Keratinocyte (primary cell): ENCODE data around the gene KDM4B. TPM values are rescaled to one million over a fixed set of nuclear protein-coding genes. Genes with fewer than 3 reads are reported as not detected.

Source experiments
- DNase-seq: peaks from one replicate; pipeline ENCODE4 v3.0.0-alpha.2; 2011; ENCODE audit warnings: low read depth, missing footprints, low spot score
- FAIRE-seq: peaks from 2 replicates; lab custom pipeline; 2011; peaks lifted over from hg19 to GRCh38; lab: Jason Lieb, UNC
- H2AFZ ChIP-seq: 2 replicates; pipeline ENCODE4 v1.6.0; 2012; ENCODE audit warnings: low read length, control low read depth, inconsistent platforms; ENCODE audit not compliant: control insufficient read depth
- H3K27ac ChIP-seq: 2 replicates; pipeline ENCODE4 v1.5.1; 2011; ENCODE audit warnings: low read length; ENCODE audit not compliant: control insufficient read depth, insufficient read depth
- H3K27me3 ChIP-seq: 3 replicates; pipeline ENCODE4 v1.6.0; 2011; ENCODE audit warnings: low read length; ENCODE audit not compliant: control insufficient read depth, insufficient read depth; ENCODE audit errors: extremely low read depth
- H3K36me3 ChIP-seq, 2 experiments: 2 replicates in 1 of 2; 3 replicates in 1 of 2; pipeline ENCODE4 v1.5.1; 2011; ENCODE audit warnings: low read length in 2 of 2, mild to moderate bottlenecking in 1 of 2; ENCODE audit not compliant: control insufficient read depth in 2 of 2, insufficient read depth in 2 of 2; ENCODE audit errors: extremely low read depth in 1 of 2
- H3K4me1 ChIP-seq: 3 replicates; pipeline ENCODE4 v1.5.1; 2011; ENCODE audit warnings: low read length; ENCODE audit not compliant: control insufficient read depth, insufficient read depth; ENCODE audit errors: extremely low read depth
- H3K4me2 ChIP-seq: 3 replicates; pipeline ENCODE4 v1.6.0; 2011; ENCODE audit warnings: low read depth, low read length; ENCODE audit not compliant: control insufficient read depth, insufficient read depth; ENCODE audit errors: extremely low read depth
- H3K4me3 ChIP-seq, 3 experiments: fragments of 200-600 bp in 1 of 3; sonication (generic) in 1 of 3; 2 replicates in 2 of 3; 3 replicates in 1 of 3; pipeline ENCODE4 v1.5.1; 2011 to 2016; ENCODE audit warnings: low read length in 3 of 3, mild to moderate bottlenecking in 3 of 3, control low read depth in 2 of 3, inconsistent platforms in 1 of 3, low read depth in 1 of 3, mixed read lengths in 1 of 3, mixed run types in 1 of 3, moderate library complexity in 1 of 3; ENCODE audit not compliant: control insufficient read depth in 2 of 3, insufficient read depth in 2 of 3; ENCODE audit errors: extremely low read depth in 1 of 3
- H3K79me2 ChIP-seq: 2 replicates; pipeline ENCODE4 v1.6.0; 2012; ENCODE audit warnings: low read length; ENCODE audit not compliant: control insufficient read depth, insufficient read depth
- H3K9ac ChIP-seq: 3 replicates; pipeline ENCODE4 v1.6.0; 2011; ENCODE audit warnings: low read length; ENCODE audit not compliant: control insufficient read depth, insufficient read depth; ENCODE audit errors: extremely low read depth
- H3K9me1 ChIP-seq: 3 replicates; pipeline ENCODE4 v1.6.0; 2011; ENCODE audit warnings: low read length; ENCODE audit not compliant: control insufficient read depth, insufficient read depth; ENCODE audit errors: extremely low read depth
- H3K9me3 ChIP-seq: 2 replicates; pipeline ENCODE4 v1.5.1; 2012; ENCODE audit warnings: low read depth, low read length; ENCODE audit not compliant: control insufficient read depth
- H4K20me1 ChIP-seq: 3 replicates; pipeline ENCODE4 v1.6.0; 2011; ENCODE audit warnings: low read length; ENCODE audit not compliant: control insufficient read depth, insufficient read depth; ENCODE audit errors: extremely low read depth
- EZH2 ChIP-seq: IDR thresholded peaks from one replicate; pipeline ENCODE4 v1.6.1; 2012; ENCODE audit warnings: inconsistent platforms, mild to moderate bottlenecking, low read length, moderate library complexity
- dilution Hi-C: fragments of 300-500 bp; cut with MboI; formaldehyde crosslinking; loops from one replicate; pipeline ENCODE4 v1.7.0; 2020; ENCODE audit warnings: low sequenced_read_pairs; ENCODE audit not compliant: extremely low pct_ligation_motif_present
- polyA plus RNA-seq, 5 experiments: library from polyadenylated mRNA; depleted of rRNA in 3 of 5; stranded (reverse) in 3 of 5; stranded (forward) in 1 of 5; unstranded in 1 of 5; fragments of >200 nt; gene quantifications; 1 replicate in 1 of 5; 2 replicates in 3 of 5; 3 replicates in 1 of 5; pipeline versions ENCODE4 v1.2.1 to v1.2.3, GENCODE V29; 2011 to 2012; ENCODE audit warnings: missing spikeins in 2 of 5, low read depth in 1 of 5, low replicate concordance in 1 of 5
- TF ChIP-seq, protein P1 (sequence below), 3 experiments: IDR thresholded peaks in 1 of 3; conservative IDR thresholded peaks in 1 of 3; optimal IDR thresholded peaks in 1 of 3; 2 replicates in 2 of 3; 3 replicates in 1 of 3; pipeline versions ENCODE3 to v1.5.1; 2011; ENCODE audit warnings: low read length in 3 of 3, mild to moderate bottlenecking in 3 of 3, moderate library complexity in 2 of 3, control low read depth in 1 of 3, inconsistent platforms in 1 of 3; ENCODE audit not compliant: insufficient read depth in 2 of 3; ENCODE audit errors: extremely low read depth in 1 of 3

The KDM4B gene
- polyA plus RNA-seq, 1 donor (not counting 4 experiments of a cell fraction or from before 2014, with no cell fraction given) = 6.2 TPM

DNA sequence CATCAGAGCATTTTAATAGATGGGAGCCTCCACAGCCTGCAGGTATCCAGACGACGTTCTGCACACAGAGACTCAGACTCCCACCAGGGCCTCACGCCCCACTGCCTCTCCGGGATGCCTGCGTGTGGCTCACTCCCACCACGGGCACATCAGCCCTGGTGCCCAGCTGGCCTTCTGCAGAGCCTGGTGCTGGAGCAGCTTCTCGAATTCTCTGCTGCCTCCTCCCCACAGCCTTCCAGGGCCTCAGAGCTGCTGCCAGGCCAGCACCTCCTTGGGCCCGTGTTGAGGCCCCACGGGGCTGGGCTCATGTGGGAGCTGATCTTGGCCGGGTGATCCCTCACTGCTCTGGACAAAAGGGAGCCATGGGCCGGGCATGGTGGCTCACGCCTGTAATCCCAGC is 90.9 kb downstream of the KDM4B start:
- Histone ChIP-seq H3K9ac (no peak overlapping the region), H3K36me3 (peaks cover 4 to 15% of the 10 kb centered on the region in 2 experiments), H3K4me2 (no peak overlapping the region), H3K79me2 (no peaks in the 10 kb centered on the region), H3K4me1 (peaks cover 9% of the 10 kb centered on the region), H3K9me1 (no peaks in the 10 kb centered on the region), H3K4me3 (no peak overlapping the region), H3K9me3 (no peaks in the 10 kb centered on the region), H3K27ac (no peak overlapping the region), H3K27me3 (no peaks in the 10 kb centered on the region), H2AFZ (no peak overlapping the region), H4K20me1 (no peaks in the 10 kb centered on the region)
- DNase-seq (no peak), FAIRE-seq (no peak)
- dilution Hi-C loops = no loop called here
- TF ChIP-seq EZH2 = no peak
- TF ChIP-seq, protein P1, sequence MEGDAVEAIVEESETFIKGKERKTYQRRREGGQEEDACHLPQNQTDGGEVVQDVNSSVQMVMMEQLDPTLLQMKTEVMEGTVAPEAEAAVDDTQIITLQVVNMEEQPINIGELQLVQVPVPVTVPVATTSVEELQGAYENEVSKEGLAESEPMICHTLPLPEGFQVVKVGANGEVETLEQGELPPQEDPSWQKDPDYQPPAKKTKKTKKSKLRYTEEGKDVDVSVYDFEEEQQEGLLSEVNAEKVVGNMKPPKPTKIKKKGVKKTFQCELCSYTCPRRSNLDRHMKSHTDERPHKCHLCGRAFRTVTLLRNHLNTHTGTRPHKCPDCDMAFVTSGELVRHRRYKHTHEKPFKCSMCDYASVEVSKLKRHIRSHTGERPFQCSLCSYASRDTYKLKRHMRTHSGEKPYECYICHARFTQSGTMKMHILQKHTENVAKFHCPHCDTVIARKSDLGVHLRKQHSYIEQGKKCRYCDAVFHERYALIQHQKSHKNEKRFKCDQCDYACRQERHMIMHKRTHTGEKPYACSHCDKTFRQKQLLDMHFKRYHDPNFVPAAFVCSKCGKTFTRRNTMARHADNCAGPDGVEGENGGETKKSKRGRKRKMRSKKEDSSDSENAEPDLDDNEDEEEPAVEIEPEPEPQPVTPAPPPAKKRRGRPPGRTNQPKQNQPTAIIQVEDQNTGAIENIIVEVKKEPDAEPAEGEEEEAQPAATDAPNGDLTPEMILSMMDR (optimal IDR thresholded peaks at IDR 0.05 in 1 of 3, IDR thresholded peaks at IDR 0.05 in 1 of 3, conservative IDR thresholded peaks at IDR 0.05 in 1 of 3; ENCODE audit: extremely low read depth in 1 of 3, insufficient read depth in 2 of 3, low read length in 3 of 3) = no peak

DNA sequence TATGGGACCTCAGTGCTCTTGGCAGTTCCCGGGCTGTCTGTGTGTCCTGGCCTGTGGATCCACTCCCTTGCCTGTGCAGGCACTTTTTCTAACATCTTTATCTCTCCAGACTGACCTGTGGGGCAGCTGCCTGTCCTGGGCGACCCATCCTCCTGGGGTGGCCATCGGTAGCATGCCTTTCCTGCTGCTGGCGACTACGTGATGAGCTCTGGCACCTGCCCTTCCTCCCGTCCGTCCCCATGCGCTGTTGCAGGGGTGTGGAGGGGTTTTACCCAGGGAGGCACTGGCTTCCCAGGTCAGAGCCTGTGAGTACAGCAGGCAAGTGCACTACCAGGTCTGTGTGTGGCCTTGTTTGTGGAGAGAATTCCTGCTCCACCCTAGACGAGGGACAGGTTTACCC is 93.3 kb downstream of the KDM4B start:
- Histone ChIP-seq H3K4me1 (peaks cover 9% of the 10 kb centered on the region), H3K9me3 (no peaks in the 10 kb centered on the region), H3K9me1 (no peaks in the 10 kb centered on the region), H3K9ac (no peak overlapping the region), H3K36me3 (peaks cover 4 to 22% of the 10 kb centered on the region in 2 experiments), H3K27me3 (no peaks in the 10 kb centered on the region), H4K20me1 (no peaks in the 10 kb centered on the region), H3K27ac (no peak overlapping the region), H3K4me2 (no peak overlapping the region), H3K79me2 (no peaks in the 10 kb centered on the region), H3K4me3 (no peak overlapping the region), H2AFZ (no peak overlapping the region)
- FAIRE-seq (no peak), DNase-seq (no peak)
- TF ChIP-seq, protein P1 (optimal IDR thresholded peaks at IDR 0.05 in 1 of 3, IDR thresholded peaks at IDR 0.05 in 1 of 3, conservative IDR thresholded peaks at IDR 0.05 in 1 of 3; ENCODE audit: extremely low read depth in 1 of 3, insufficient read depth in 2 of 3, low read length in 3 of 3) = no peak
- no peak for TF ChIP-seq EZH2
- dilution Hi-C loops = no loop called here
